Endothelial cell of umbilical vein (primary cell): Measurements from ENCODE around the gene SARS2. TPM values are rescaled to one million over a fixed set of nuclear protein-coding genes. Genes with fewer than 3 reads are reported as not detected.

Experiments used
- BruUV-seq: library from RNA; stranded (reverse); fragments of 400-500 nt; replicated peaks from 2 replicates; lab custom pipeline; 2021; lab: Mats Ljungman, UMichigan
- CTCF ChIA-PET: fragments of 300-600, 350-600 bp; sonication (Branson Sonifier 250); formaldehyde crosslinking; loops from one replicate; lab custom pipeline; 2021; ENCODE audit warnings: antibody characterized with exemption, inconsistent platforms; lab: Charles Lee
- POLR2A ChIA-PET: fragments of 300-600, 350-600 bp; sonication (Branson Sonifier 250); formaldehyde crosslinking; loops from one replicate; lab custom pipeline; 2021; ENCODE audit warnings: antibody characterized with exemption, inconsistent platforms; lab: Charles Lee
- DNase-seq: peaks from one replicate; pipeline ENCODE4 v3.0.0-alpha.2; 2011; ENCODE audit warnings: low read depth, low spot score
- FAIRE-seq: peaks from 2 replicates; lab custom pipeline; 2011; peaks lifted over from hg19 to GRCh38; lab: Jason Lieb, UNC
- H2AFZ ChIP-seq: 2 replicates; pipeline ENCODE4 v1.6.0; 2012; ENCODE audit warnings: low read depth, low read length, control low read depth, inconsistent platforms
- H3K27ac ChIP-seq: 2 replicates; pipeline ENCODE4 v1.5.1; 2011; ENCODE audit warnings: low read depth, mild to moderate bottlenecking, control low read depth, low read length, moderate library complexity; ENCODE audit not compliant: insufficient read depth
- H3K27me3 ChIP-seq, 2 experiments: 2 replicates each; pipeline versions ENCODE4 v1.6.0 to v1.6.1; 2011; ENCODE audit warnings: low read length in 2 of 2, mixed read lengths in 1 of 2; ENCODE audit not compliant: control insufficient read depth in 2 of 2, insufficient read depth in 2 of 2
- H3K36me3 ChIP-seq, 2 experiments: 2 replicates in 1 of 2; 3 replicates in 1 of 2; pipeline ENCODE4 v1.5.1; 2011; ENCODE audit warnings: low read length in 2 of 2, mild to moderate bottlenecking in 1 of 2, moderate library complexity in 1 of 2; ENCODE audit not compliant: control insufficient read depth in 2 of 2, insufficient read depth in 2 of 2; ENCODE audit errors: extremely low read depth in 1 of 2
- H3K4me1 ChIP-seq: 3 replicates; pipeline ENCODE4 v1.5.1; 2011; ENCODE audit warnings: mild to moderate bottlenecking, low read length; ENCODE audit not compliant: control insufficient read depth, insufficient read depth; ENCODE audit errors: extremely low read depth
- H3K4me2 ChIP-seq: 2 replicates; pipeline ENCODE4 v1.6.1; 2011; ENCODE audit warnings: low read length, control low read depth, mixed read lengths; ENCODE audit not compliant: insufficient read depth
- H3K4me3 ChIP-seq, 3 experiments: fragments of 200-600 bp in 1 of 3; sonication (generic), shearing (Covaris generic) in 1 of 3; replicated peaks in 1 of 3; 2 replicates each; pipeline ENCODE4 v1.5.1; 2011 to 2016; ENCODE audit warnings: control low read depth in 3 of 3, low read length in 3 of 3, mild to moderate bottlenecking in 2 of 3, inconsistent platforms in 1 of 3, low read depth in 1 of 3, moderate library complexity in 1 of 3; ENCODE audit not compliant: insufficient read depth in 1 of 3
- H3K79me2 ChIP-seq: 2 replicates; pipeline ENCODE4 v1.6.0; 2012; ENCODE audit warnings: low read length, inconsistent platforms; ENCODE audit not compliant: control insufficient read depth, insufficient read depth
- H3K9ac ChIP-seq: replicated peaks from 2 replicates; pipeline ENCODE3; 2011; ENCODE audit warnings: low read length, control low read depth; ENCODE audit not compliant: insufficient read depth; ENCODE audit errors: extremely low read depth
- H3K9me1 ChIP-seq: replicated peaks from 3 replicates; pipeline ENCODE4 v1.6.0; 2011; ENCODE audit warnings: mild to moderate bottlenecking, low read length; ENCODE audit not compliant: control insufficient read depth, insufficient read depth; ENCODE audit errors: extremely low read depth
- H3K9me3 ChIP-seq: replicated peaks from 2 replicates; pipeline ENCODE4 v1.5.1; 2012; ENCODE audit warnings: low read length, inconsistent platforms; ENCODE audit not compliant: control insufficient read depth, insufficient read depth
- H4K20me1 ChIP-seq: replicated peaks from 2 replicates; pipeline ENCODE3; 2011; ENCODE audit warnings: mild to moderate bottlenecking, low read length; ENCODE audit not compliant: control insufficient read depth, insufficient read depth; ENCODE audit errors: extremely low read depth
- EZH2 ChIP-seq: IDR thresholded peaks from 2 replicates; pipeline ENCODE4 v1.6.1; 2012; ENCODE audit warnings: borderline replicate concordance, low read depth, mild to moderate bottlenecking, moderate library complexity, low read length, inconsistent platforms; ENCODE audit not compliant: severe bottlenecking
- FOS ChIP-seq: IDR thresholded peaks from 2 replicates; pipeline ENCODE4 v1.6.1; 2011; ENCODE audit warnings: mild to moderate bottlenecking, low read length, moderate library complexity, borderline replicate concordance; ENCODE audit not compliant: insufficient read depth
- GATA2 ChIP-seq: IDR thresholded peaks from 2 replicates; pipeline ENCODE4 v1.7.0; 2011; ENCODE audit warnings: low read depth, mild to moderate bottlenecking, moderate library complexity, mixed read lengths, low read length; ENCODE audit not compliant: insufficient read length, insufficient read depth
- JUN ChIP-seq: IDR thresholded peaks from 2 replicates; pipeline ENCODE4 v1.6.1; 2011; ENCODE audit warnings: borderline replicate concordance, low read depth; ENCODE audit not compliant: insufficient read length, insufficient read depth
- MYC ChIP-seq: IDR thresholded peaks from one replicate; pipeline ENCODE4 v1.6.1; 2011; ENCODE audit warnings: mild to moderate bottlenecking, low read depth, low read length
- POLR2A ChIP-seq: IDR thresholded peaks from 2 replicates; pipeline ENCODE4 v1.6.1; 2012; ENCODE audit warnings: low read depth, mild to moderate bottlenecking, control low read depth, low read length
- POLR2AphosphoS5 ChIP-seq: IDR thresholded peaks from 2 replicates; pipeline ENCODE4 v1.6.1; 2012; ENCODE audit warnings: low read depth, mild to moderate bottlenecking, control low read depth, low read length, moderate library complexity; ENCODE audit not compliant: insufficient read depth
- dilution Hi-C: fragments of 300-500 bp; cut with MboI; formaldehyde crosslinking; loops from one replicate; pipeline ENCODE4 v1.15.0; 2019; ENCODE audit warnings: low sequenced_read_pairs; ENCODE audit not compliant: extremely low pct_ligation_motif_present
- intact Hi-C: fragments of 100-400 bp; cut with micrococcal nuclease; formaldehyde crosslinking; loops from one replicate; pipeline ENCODE4 v1.10.0; 2022
- polyA plus RNA-seq, 4 experiments: library from polyadenylated mRNA; depleted of rRNA in 3 of 4; stranded (reverse) in 3 of 4; unstranded in 1 of 4; fragments of >200 nt; gene quantifications; 2 replicates each; pipeline versions ENCODE4 v1.2.1 to v1.2.3, GENCODE V29; 2011 to 2012; ENCODE audit warnings: missing spikeins in 1 of 4
- total RNA-seq: library from RNA; stranded (reverse); gene quantifications from 2 replicates; pipeline ENCODE4 v1.2.3, GENCODE V29; 2021
- TF ChIP-seq, protein P1 (sequence below), 2 donors: IDR thresholded peaks; 1 replicate in 1 of 2; 2 replicates in 1 of 2; pipeline ENCODE4 v1.5.1; 2011; ENCODE audit warnings: low read length in 2 of 2, mild to moderate bottlenecking in 2 of 2, moderate library complexity in 2 of 2, control low read depth in 1 of 2, inconsistent platforms in 1 of 2, low read depth in 1 of 2; ENCODE audit not compliant: insufficient read depth in 1 of 2; ENCODE audit errors: extremely low read depth in 1 of 2
- TF ChIP-seq, protein P2 (sequence below): IDR thresholded peaks from 2 replicates; pipeline ENCODE4 v1.6.1; 2011; ENCODE audit not compliant: insufficient read depth, insufficient read length

The SARS2 gene
- total and polyA plus RNA-seq, 2 donors (not counting 3 experiments of a cell fraction or from before 2014, with no cell fraction given) = 40.3 to 43.7 TPM

DNA sequence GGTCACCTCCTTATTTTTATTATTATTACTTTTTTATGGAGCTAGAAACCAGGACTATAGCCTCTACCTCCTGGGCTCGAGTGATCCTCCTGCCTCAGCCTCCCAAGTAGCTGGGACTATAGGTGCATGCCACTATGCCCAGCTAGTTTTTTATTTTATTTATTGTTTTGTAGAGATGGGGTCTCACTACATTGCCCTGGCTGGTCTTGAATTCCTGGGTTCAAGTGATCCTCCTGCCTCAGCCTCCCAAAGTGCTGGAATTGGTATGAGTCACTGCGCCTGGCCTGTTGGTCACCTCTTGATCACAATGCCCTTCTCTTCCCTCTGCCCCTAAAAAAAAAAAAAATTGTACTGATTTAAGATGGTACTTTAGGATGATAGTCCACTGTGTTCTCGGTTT is 20.6 kb upstream of the SARS2 start:
- no TSS peak for BruUV-seq
- Histone ChIP-seq H3K4me1 (no peaks in the 10 kb centered on the region), H3K4me3 (no peak overlapping the region), H2AFZ (no peak overlapping the region), H3K36me3 (no peaks in the 10 kb centered on the region), H3K9me1 (no peaks in the 10 kb centered on the region), H3K9ac (no peak overlapping the region), H3K4me2 (no peak overlapping the region), H3K79me2 (no peaks in the 10 kb centered on the region), H3K27me3 (no peaks in the 10 kb centered on the region), H3K9me3 (no peaks in the 10 kb centered on the region), H3K27ac (no peak overlapping the region), H4K20me1 (no peaks in the 10 kb centered on the region)
- ChIA-PET POLR2A (no interaction called here), CTCF (interaction anchor here (1.0 kb wide), 1 partner anchor 11 kb away, joined by 3 read pairs; no protein-coding TSS in a partner anchor)
- dilution Hi-C loops (no loop called here), intact Hi-C loops (no loop called here)
- DNase-seq = no peak
- TF ChIP-seq, protein P1, sequence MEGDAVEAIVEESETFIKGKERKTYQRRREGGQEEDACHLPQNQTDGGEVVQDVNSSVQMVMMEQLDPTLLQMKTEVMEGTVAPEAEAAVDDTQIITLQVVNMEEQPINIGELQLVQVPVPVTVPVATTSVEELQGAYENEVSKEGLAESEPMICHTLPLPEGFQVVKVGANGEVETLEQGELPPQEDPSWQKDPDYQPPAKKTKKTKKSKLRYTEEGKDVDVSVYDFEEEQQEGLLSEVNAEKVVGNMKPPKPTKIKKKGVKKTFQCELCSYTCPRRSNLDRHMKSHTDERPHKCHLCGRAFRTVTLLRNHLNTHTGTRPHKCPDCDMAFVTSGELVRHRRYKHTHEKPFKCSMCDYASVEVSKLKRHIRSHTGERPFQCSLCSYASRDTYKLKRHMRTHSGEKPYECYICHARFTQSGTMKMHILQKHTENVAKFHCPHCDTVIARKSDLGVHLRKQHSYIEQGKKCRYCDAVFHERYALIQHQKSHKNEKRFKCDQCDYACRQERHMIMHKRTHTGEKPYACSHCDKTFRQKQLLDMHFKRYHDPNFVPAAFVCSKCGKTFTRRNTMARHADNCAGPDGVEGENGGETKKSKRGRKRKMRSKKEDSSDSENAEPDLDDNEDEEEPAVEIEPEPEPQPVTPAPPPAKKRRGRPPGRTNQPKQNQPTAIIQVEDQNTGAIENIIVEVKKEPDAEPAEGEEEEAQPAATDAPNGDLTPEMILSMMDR (IDR thresholded peaks at IDR 0.05; ENCODE audit: extremely low read depth in 1 of 2, insufficient read depth in 1 of 2, low read depth in 1 of 2, low read length in 2 of 2) = no peak
- TF ChIP-seq, protein P2, sequence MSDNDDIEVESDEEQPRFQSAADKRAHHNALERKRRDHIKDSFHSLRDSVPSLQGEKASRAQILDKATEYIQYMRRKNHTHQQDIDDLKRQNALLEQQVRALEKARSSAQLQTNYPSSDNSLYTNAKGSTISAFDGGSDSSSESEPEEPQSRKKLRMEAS = no peak
- no peak for TF ChIP-seq GATA2
- no peak for TF ChIP-seq MYC
- no peak for TF ChIP-seq JUN
- no peak for TF ChIP-seq POLR2A
- no peak for TF ChIP-seq FOS
- TF ChIP-seq POLR2AphosphoS5 = no peak
- TF ChIP-seq EZH2 = no peak
- no peak for FAIRE-seq
